Measurements from ENCODE around the gene FAM114A2. TPM values are rescaled to one million over a fixed set of nuclear protein-coding genes. Genes with fewer than 3 reads are reported as not detected.

FAM114A2 gene
- total RNA-seq, 2 donors from 2014 or later = 8.9 to 31.1 TPM

- intact Hi-C loops (cut with DNase I) = no loop called here
- DNase-seq (no peak), ATAC-seq (no peak)
- H3K4me3 ChIP-seq = no peak overlapping the region
- 82 to 93% methylated on average over 2 to 3 of the region's 3 CpGs for WGBS, 2 donors
- H3K27ac ChIP-seq = no peak overlapping the region
- no peaks in the 10 kb centered on the region for H3K27me3 ChIP-seq
- no peaks in the 10 kb centered on the region for H3K9me3 ChIP-seq
- TF ChIP-seq POLR2A (IDR thresholded peaks at IDR 0.05) (no peak), CTCF (IDR thresholded peaks at IDR 0.05) (no peak)
- H3K4me1 ChIP-seq = peaks cover 14% of the 10 kb centered on the region
- no peaks in the 10 kb centered on the region for H3K36me3 ChIP-seq (replicated peaks in 1 of 2; ENCODE audit: insufficient read depth in 1 of 2, low read depth in 2 of 2)
These were observed 21.9 kb upstream of the FAM114A2 start for GRCh38 chr5:154060606-154061005.

DNA sequence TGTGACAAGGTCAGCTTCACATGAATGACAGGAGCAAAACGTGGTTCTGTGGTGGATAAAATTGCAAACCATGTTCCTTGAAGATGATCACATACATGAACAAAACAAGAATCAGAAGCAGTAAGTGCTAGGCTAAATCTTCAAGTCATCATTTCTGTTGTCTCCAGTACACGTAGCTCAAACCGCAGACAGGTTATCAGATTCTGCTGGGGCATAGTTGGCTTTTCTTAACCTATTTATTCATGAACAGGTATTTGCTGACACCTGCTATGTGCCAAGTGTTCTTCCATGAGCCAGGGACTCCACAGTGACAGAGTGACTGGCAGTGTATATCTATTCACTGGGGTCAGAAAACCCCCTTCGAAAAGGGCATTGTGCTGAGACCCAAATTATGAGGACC, 20.9 kb upstream of the FAM114A2 start:
- H3K27me3 ChIP-seq = no peaks in the 10 kb centered on the region
- H3K36me3 ChIP-seq (replicated peaks in 1 of 2; ENCODE audit: insufficient read depth in 1 of 2, low read depth in 2 of 2) = peaks cover 0 to 3% of the 10 kb centered on the region in 2 donors
- no peaks in the 10 kb centered on the region for H3K9me3 ChIP-seq
- H3K4me3 ChIP-seq = no peak overlapping the region
- intact Hi-C loops (cut with DNase I) = no loop called here
- ATAC-seq (no peak), DNase-seq (no peak)
- 62 to 63% methylated on average over 4 of the region's 4 CpGs for WGBS, 2 donors
- H3K4me1 ChIP-seq = peaks cover 14% of the 10 kb centered on the region
- H3K27ac ChIP-seq = no peak overlapping the region
- TF ChIP-seq POLR2A (IDR thresholded peaks at IDR 0.05) (no peak), CTCF (IDR thresholded peaks at IDR 0.05) (no peak)

- no peak for ATAC-seq
- TF ChIP-seq CTCF (IDR thresholded peaks at IDR 0.05) = no peak
- TF ChIP-seq POLR2A (IDR thresholded peaks at IDR 0.05) = no peak
- peaks cover 14% of the 10 kb centered on the region for H3K4me1 ChIP-seq
- no peaks in the 10 kb centered on the region for H3K27me3 ChIP-seq
- 48 to 53% methylated on average over 6 of the region's 6 CpGs for WGBS, 2 donors
- H3K9me3 ChIP-seq = no peaks in the 10 kb centered on the region
- H3K4me3 ChIP-seq = no peak overlapping the region
- peaks cover 0 to 3% of the 10 kb centered on the region in 2 donors for H3K36me3 ChIP-seq (replicated peaks in 1 of 2; ENCODE audit: insufficient read depth in 1 of 2, low read depth in 2 of 2)
- intact Hi-C loops (cut with DNase I) = no loop called here
- H3K27ac ChIP-seq = no peak overlapping the region
- DNase-seq = no peak
These were observed 20.3 kb upstream of the FAM114A2 start for GRCh38 chr5:154059039-154059430.

DNA sequence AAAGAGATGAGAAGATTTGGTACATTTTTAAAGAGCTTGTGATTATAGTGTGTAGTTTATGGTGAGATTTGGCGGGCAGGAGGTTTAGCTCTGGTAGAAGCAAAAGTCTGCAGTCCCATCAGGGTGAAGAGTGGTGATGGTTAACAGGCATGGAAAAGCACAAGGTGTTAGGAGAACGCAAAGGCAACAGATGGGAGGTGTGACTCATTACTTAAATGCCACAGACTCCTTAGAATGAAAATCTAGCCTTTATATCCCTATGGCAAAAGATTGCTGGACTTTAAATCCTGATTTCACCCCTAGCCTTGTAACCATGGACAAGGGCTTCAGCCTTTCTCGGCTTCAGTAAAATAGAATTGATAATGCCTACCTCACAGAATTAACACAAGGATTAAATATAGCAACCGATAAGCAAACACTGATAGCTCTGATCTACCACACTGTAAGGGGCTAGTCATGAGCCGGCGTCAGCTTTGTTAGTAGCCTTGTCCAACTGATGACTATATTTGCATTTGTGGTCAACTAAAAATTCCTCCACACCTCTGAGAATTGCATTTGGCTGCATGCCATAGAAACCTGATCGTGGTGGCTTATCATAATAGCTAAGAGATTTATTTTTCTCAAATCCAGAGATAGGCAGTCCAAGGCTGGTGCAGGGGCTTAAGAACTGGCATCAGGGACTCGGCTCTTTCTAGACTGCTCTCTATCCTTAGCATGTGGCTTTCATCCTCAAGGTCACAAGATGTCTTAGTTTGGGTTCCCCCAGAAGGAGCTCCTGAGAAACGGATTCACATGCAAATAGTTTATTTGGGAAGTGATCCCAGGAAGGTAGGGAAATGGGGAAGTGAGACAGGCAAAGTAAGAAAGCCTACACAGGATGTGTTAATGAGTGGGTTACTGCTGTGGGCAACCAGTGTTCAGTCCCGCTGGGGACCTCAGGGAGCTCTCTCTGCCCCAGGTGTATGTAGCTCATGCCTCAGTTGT, 19.6 kb upstream of the FAM114A2 start:
- Histone ChIP-seq H3K27me3 (no peaks in the 10 kb centered on the region), H3K4me3 (no peak overlapping the region), H3K27ac (no peak overlapping the region), H3K4me1 (peaks cover 14% of the 10 kb centered on the region), H3K36me3 (replicated peaks in 1 of 2; ENCODE audit: insufficient read depth in 1 of 2, low read depth in 2 of 2) (peaks cover 0 to 4% of the 10 kb centered on the region in 2 donors), H3K9me3 (no peaks in the 10 kb centered on the region)
- ATAC-seq (peak; percentile 18), DNase-seq (peak in 3 of 4 donors; percentile 35 to 41 (median 36))
- TF ChIP-seq POLR2A (IDR thresholded peaks at IDR 0.05) (no peak), CTCF (IDR thresholded peaks at IDR 0.05) (no peak)
- intact Hi-C loops (cut with DNase I) = no loop called here
- WGBS, 2 donors = 33 to 38% methylated on average over 10 of the region's 10 CpGs

All from body of pancreas (tissue), 4 donors.